Panc1 (cell line): ENCODE data around the gene RHBDD1. TPM values are rescaled to one million over a fixed set of nuclear protein-coding genes. Genes with fewer than 3 reads are reported as not detected.

Experiments used
- ATAC-seq: fragments of 200-7000 bp; cut with Tn5 transposase; 2 replicates; pipeline ENCODE4 v1.9.1; 2020; ENCODE audit warnings: mild to moderate bottlenecking, moderate library complexity
- BruUV-seq: library from RNA; stranded (reverse); fragments of 400-500 nt; replicated peaks from 2 replicates; lab custom pipeline; 2021; lab: Mats Ljungman, UMichigan
- CTCF ChIA-PET: fragments of 300-600 bp; sonication (Branson Sonifier 250); formaldehyde crosslinking; loops from one replicate; lab custom pipeline; 2022; ENCODE audit warnings: antibody characterized with exemption; lab: Charles Lee
- POLR2A ChIA-PET: fragments of 300-600 bp; sonication (Branson Sonifier 250); formaldehyde crosslinking; loops from one replicate; lab custom pipeline; 2022; ENCODE audit warnings: antibody characterized with exemption; lab: Charles Lee
- DNase-seq: peaks from one replicate; pipeline ENCODE4 v3.0.0-alpha.2; 2010; ENCODE audit warnings: low read depth, low spot score
- H3K27ac ChIP-seq: 2 replicates; pipeline ENCODE4 v1.5.1; 2011; ENCODE audit warnings: mild to moderate bottlenecking, low read length, inconsistent platforms
- H3K27me3 ChIP-seq: fragments of 200-500 bp; sonication (Bioruptor generic); 2 replicates; pipeline ENCODE4 v1.6.0; 2014; ENCODE audit warnings: low read length, inconsistent platforms; ENCODE audit not compliant: control insufficient read depth, insufficient read depth
- H3K36me3 ChIP-seq: fragments of 200-500 bp; sonication (Bioruptor generic); 2 replicates; pipeline ENCODE4 v1.5.1; 2014; ENCODE audit warnings: inconsistent platforms, mild to moderate bottlenecking, low read length, moderate library complexity; ENCODE audit not compliant: control insufficient read depth, insufficient read depth
- H3K4me1 ChIP-seq: 2 replicates; pipeline ENCODE4 v1.5.1; 2011; ENCODE audit warnings: inconsistent platforms, mild to moderate bottlenecking, low read length, moderate library complexity; ENCODE audit not compliant: control insufficient read depth, insufficient read depth
- H3K4me3 ChIP-seq, 2 experiments: 2 replicates each; pipeline ENCODE4 v1.5.1; 2011 to 2012; ENCODE audit warnings: low read depth in 2 of 2, low read length in 2 of 2, mild to moderate bottlenecking in 2 of 2, inconsistent platforms in 1 of 2, moderate library complexity in 1 of 2
- H3K9me3 ChIP-seq: fragments of 200-500 bp; sonication (Bioruptor generic); 2 replicates; pipeline ENCODE4 v1.5.1; 2014; ENCODE audit warnings: low read depth, mild to moderate bottlenecking, inconsistent platforms, low read length, moderate library complexity; ENCODE audit not compliant: control insufficient read depth, insufficient read depth
- POLR2AphosphoS5 ChIP-seq: IDR thresholded peaks from 2 replicates; pipeline ENCODE4 v1.6.1; 2012; ENCODE audit warnings: mild to moderate bottlenecking, low read depth, low read length, moderate library complexity
- SIN3A ChIP-seq: IDR thresholded peaks from 2 replicates; pipeline ENCODE4 v1.6.1; 2012; ENCODE audit warnings: low read depth, mild to moderate bottlenecking, low read length, moderate library complexity, borderline replicate concordance; ENCODE audit not compliant: insufficient read depth
- TCF7L2 ChIP-seq: IDR thresholded peaks from 2 replicates; pipeline ENCODE4 v1.6.1; 2011; ENCODE audit warnings: mild to moderate bottlenecking, low read depth, low read length, inconsistent platforms
- in situ Hi-C: cut with HindIII; loops from 2 replicates; pipeline ENCODE4 v1.10.0; 2016; ENCODE audit warnings: low sequenced_read_pairs, low pct_unique_long_range_greater_than_20kb
- intact Hi-C: fragments of 100-400 bp; cut with micrococcal nuclease; formaldehyde crosslinking; loops from one replicate; pipeline ENCODE4 v1.10.0; 2022; ENCODE audit not compliant: unreplicated experiment
- total RNA-seq: library from RNA; stranded (reverse); gene quantifications from one replicate; pipeline ENCODE4 v1.2.1, GENCODE V29; 2021; ENCODE audit not compliant: unreplicated experiment
- TF ChIP-seq, protein P1 (sequence below), 2 experiments: IDR thresholded peaks; 2 replicates each; pipeline ENCODE4 v1.6.1; 2011 to 2012; ENCODE audit warnings: low read depth in 2 of 2, control low read depth in 1 of 2, low read length in 1 of 2, mild to moderate bottlenecking in 1 of 2, moderate library complexity in 1 of 2; ENCODE audit not compliant: insufficient read depth in 1 of 2
- TF ChIP-seq, protein P2 (sequence below): fragments of 450-650 bp; IDR thresholded peaks from 2 replicates; pipeline ENCODE4 v1.5.1; 2017; ENCODE audit warnings: mild to moderate bottlenecking

The RHBDD1 gene
- total RNA-seq, 1 experiment from 2014 or later, result 25.3 TPM

DNA sequence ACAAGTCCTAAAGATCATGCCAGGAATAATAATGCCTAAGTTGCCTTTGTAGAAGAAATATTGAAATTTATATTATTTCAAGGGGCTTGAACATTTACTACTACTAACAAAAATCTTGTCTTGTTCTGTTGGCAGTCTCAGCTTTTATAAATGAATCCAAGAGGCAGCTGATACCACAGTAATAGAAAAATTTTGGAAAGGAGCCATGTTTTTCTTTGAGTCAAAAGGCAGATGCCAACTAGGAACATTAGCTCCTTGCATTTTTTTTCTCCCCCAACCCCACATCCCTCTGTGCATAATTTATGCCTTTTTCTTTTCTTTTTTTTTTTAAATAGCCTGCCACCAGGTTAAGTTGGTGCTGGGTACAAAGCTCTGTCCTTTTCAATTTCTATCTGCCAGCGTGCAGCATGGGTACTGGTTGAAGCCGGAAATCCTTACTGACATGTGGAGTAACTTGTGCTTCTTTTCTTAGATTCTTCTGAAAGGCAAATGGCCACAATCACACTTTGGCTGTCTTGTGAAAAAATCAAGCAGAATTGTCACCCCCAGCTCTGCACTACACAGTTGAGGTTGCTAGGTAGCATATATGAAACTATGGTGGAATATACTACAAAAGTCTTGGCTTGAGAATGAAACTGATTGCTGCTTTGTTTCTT is 98.8 kb downstream of the RHBDD1 start:
- no peak overlapping the region for H3K27ac ChIP-seq
- TF ChIP-seq TCF7L2 (no peak), SIN3A (no peak), POLR2AphosphoS5 (no peak)
- TF ChIP-seq, protein P1, sequence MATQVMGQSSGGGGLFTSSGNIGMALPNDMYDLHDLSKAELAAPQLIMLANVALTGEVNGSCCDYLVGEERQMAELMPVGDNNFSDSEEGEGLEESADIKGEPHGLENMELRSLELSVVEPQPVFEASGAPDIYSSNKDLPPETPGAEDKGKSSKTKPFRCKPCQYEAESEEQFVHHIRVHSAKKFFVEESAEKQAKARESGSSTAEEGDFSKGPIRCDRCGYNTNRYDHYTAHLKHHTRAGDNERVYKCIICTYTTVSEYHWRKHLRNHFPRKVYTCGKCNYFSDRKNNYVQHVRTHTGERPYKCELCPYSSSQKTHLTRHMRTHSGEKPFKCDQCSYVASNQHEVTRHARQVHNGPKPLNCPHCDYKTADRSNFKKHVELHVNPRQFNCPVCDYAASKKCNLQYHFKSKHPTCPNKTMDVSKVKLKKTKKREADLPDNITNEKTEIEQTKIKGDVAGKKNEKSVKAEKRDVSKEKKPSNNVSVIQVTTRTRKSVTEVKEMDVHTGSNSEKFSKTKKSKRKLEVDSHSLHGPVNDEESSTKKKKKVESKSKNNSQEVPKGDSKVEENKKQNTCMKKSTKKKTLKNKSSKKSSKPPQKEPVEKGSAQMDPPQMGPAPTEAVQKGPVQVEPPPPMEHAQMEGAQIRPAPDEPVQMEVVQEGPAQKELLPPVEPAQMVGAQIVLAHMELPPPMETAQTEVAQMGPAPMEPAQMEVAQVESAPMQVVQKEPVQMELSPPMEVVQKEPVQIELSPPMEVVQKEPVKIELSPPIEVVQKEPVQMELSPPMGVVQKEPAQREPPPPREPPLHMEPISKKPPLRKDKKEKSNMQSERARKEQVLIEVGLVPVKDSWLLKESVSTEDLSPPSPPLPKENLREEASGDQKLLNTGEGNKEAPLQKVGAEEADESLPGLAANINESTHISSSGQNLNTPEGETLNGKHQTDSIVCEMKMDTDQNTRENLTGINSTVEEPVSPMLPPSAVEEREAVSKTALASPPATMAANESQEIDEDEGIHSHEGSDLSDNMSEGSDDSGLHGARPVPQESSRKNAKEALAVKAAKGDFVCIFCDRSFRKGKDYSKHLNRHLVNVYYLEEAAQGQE (IDR thresholded peaks at IDR 0.05; ENCODE audit: insufficient read depth in 1 of 2, low read depth in 2 of 2, low read length in 1 of 2), result no peak
- TF ChIP-seq, protein P2, sequence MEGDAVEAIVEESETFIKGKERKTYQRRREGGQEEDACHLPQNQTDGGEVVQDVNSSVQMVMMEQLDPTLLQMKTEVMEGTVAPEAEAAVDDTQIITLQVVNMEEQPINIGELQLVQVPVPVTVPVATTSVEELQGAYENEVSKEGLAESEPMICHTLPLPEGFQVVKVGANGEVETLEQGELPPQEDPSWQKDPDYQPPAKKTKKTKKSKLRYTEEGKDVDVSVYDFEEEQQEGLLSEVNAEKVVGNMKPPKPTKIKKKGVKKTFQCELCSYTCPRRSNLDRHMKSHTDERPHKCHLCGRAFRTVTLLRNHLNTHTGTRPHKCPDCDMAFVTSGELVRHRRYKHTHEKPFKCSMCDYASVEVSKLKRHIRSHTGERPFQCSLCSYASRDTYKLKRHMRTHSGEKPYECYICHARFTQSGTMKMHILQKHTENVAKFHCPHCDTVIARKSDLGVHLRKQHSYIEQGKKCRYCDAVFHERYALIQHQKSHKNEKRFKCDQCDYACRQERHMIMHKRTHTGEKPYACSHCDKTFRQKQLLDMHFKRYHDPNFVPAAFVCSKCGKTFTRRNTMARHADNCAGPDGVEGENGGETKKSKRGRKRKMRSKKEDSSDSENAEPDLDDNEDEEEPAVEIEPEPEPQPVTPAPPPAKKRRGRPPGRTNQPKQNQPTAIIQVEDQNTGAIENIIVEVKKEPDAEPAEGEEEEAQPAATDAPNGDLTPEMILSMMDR, result no peak
- no peak for DNase-seq
- intact Hi-C loops, result no loop called here
- no peaks in the 10 kb centered on the region for H3K9me3 ChIP-seq
- in situ Hi-C loops, result no loop called here
- ATAC-seq, result no peak
- no peaks in the 10 kb centered on the region for H3K36me3 ChIP-seq
- no peaks in the 10 kb centered on the region for H3K4me1 ChIP-seq
- CTCF ChIA-PET, result no interaction called here
- POLR2A ChIA-PET, result no interaction called here
- no TSS peak for BruUV-seq
- H3K27me3 ChIP-seq, result no peaks in the 10 kb centered on the region
- H3K4me3 ChIP-seq, result no peak overlapping the region

DNA sequence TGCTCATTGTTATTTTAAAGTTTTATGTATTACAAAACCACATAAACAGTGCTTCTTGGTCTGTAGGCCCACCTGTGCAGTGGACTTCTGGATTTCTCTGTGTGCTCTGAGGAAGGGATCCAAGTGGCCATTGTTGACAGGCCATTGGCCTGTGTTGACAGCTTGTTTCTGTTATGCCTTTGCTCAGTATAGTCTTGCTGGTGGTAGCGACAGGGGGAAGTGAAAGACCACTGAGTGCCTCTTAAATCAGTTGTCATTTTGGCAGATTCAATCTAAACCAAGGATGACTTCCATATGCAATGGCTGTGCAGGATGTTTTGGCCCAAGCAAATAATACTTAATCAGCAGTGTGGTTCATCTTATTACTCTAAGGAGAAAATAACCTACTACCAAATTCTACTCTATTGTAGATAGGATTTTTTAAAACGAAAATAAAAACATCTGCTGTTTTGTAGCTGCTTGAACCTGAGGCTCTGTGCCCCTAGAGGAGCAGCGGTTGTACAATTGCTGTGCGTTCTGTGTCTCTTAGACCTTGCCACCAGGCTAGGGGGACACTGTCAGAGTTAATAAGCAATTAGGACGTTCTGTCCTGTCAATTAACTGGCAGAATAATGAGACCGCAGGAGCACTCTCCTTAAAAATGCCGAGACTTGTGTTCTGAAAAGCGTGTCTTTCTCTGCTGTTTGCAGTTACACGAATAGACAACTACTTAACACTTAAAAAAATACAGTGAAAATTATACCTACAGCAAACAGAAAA is 108.2 kb downstream of the RHBDD1 start:
- Histone ChIP-seq H3K9me3 (no peaks in the 10 kb centered on the region), H3K4me3 (no peak overlapping the region), H3K27ac (no peak overlapping the region), H3K4me1 (no peaks in the 10 kb centered on the region), H3K36me3 (no peaks in the 10 kb centered on the region), H3K27me3 (no peaks in the 10 kb centered on the region)
- CTCF ChIA-PET, result no interaction called here
- no peak for ATAC-seq
- in situ Hi-C loops (no loop called here), intact Hi-C loops (no loop called here)
- POLR2A ChIA-PET, result no interaction called here
- no TSS peak for BruUV-seq
- TF ChIP-seq, protein P1 (IDR thresholded peaks at IDR 0.05; ENCODE audit: insufficient read depth in 1 of 2, low read depth in 2 of 2, low read length in 1 of 2), result no peak
- TF ChIP-seq SIN3A (no peak), POLR2AphosphoS5 (no peak), TCF7L2 (no peak)
- TF ChIP-seq, protein P2, result no peak
- DNase-seq, result no peak
